ENCODE measurements around the gene STXBP5L.

- TF ChIP-seq EZH2 (IDR thresholded peaks at IDR 0.05; ENCODE audit: insufficient read depth, low read length) = no peak
- TF ChIP-seq CTCF (IDR thresholded peaks at IDR 0.05; ENCODE audit: insufficient read depth, low read depth, low read length) = no peak
Measured at GRCh38 chr3:121228971-121229370, 321.0 kb downstream of the STXBP5L start.

Data from astrocyte (in vitro differentiated cells and primary cell).